Measurements from ENCODE around the gene DPY19L3.
"Not testable (repeated sequence)": the region's sequence is repeated elsewhere in the genome, so short reads cannot be mapped to it uniquely, and the experiment has no call there.

The DPY19L3 gene

GRCh38 chr19:32447534-32447933 lies 42.0 kb downstream of the DPY19L3 start:
- not testable (repeated sequence) for DNase-seq

GRCh38 chr19:32448026-32448425 lies 42.5 kb downstream of the DPY19L3 start:
- DNase-seq, result no peak

GRCh38 chr19:32450217-32450616 lies 44.6 kb downstream of the DPY19L3 start:
- no peak for DNase-seq

GRCh38 chr19:32453736-32454135 lies 48.2 kb downstream of the DPY19L3 start:
- no peak for DNase-seq

GRCh38 chr19:32456406-32456805 lies 50.8 kb downstream of the DPY19L3 start:
- DNase-seq, result no peak

- no peak for DNase-seq
Measured at GRCh38 chr19:32457571-32458158, 52.1 kb downstream of the DPY19L3 start.

- no peak for DNase-seq
Measured at GRCh38 chr19:32458500-32459123, 53.0 kb downstream of the DPY19L3 start.

- DNase-seq, result no peak
Measured at GRCh38 chr19:32459204-32459865, 53.8 kb downstream of the DPY19L3 start.

GRCh38 chr19:32460476-32460875 lies 54.9 kb downstream of the DPY19L3 start:
- no peak for DNase-seq

GRCh38 chr19:32464279-32464678 lies 58.7 kb downstream of the DPY19L3 start:
- no peak for DNase-seq

GRCh38 chr19:32465176-32465575 lies 59.6 kb downstream of the DPY19L3 start:
- DNase-seq, result no peak

- DNase-seq, result no peak
Measured at GRCh38 chr19:32469795-32470194, 64.2 kb downstream of the DPY19L3 start.

GRCh38 chr19:32471095-32471494 lies 65.5 kb downstream of the DPY19L3 start:
- DNase-seq, result no peak

GRCh38 chr19:32471811-32472210 lies 66.2 kb downstream of the DPY19L3 start:
- no peak for DNase-seq

- no peak for DNase-seq
Measured at GRCh38 chr19:32475141-32476031, 69.8 kb downstream of the DPY19L3 start.

- DNase-seq, result no peak
Measured at GRCh38 chr19:32476032-32476350, 70.4 kb downstream of the DPY19L3 start.

GRCh38 chr19:32480321-32480720 lies 74.8 kb downstream of the DPY19L3 start:
- DNase-seq, result no peak

GRCh38 chr19:32483574-32483973 lies 78.0 kb downstream of the DPY19L3 start:
- no peak for DNase-seq

GRCh38 chr19:32489971-32490370 lies 84.4 kb downstream of the DPY19L3 start:
- DNase-seq, result no peak

- no peak for DNase-seq
Measured at GRCh38 chr19:32497391-32497790, 91.8 kb downstream of the DPY19L3 start.

GRCh38 chr19:32498648-32499200 lies 93.2 kb downstream of the DPY19L3 start:
- DNase-seq, result no peak

GRCh38 chr19:32512498-32512897 lies 106.9 kb downstream of the DPY19L3 start:
- DNase-seq, result not testable (repeated sequence)

GRCh38 chr19:32519023-32519422 lies 113.5 kb downstream of the DPY19L3 start:
- DNase-seq, result no peak

All from NCI-H2029 treated with DMSO at 0.1 percent for 48 hours (cell line).